ENCODE results near the gene AFDN.

DNA sequence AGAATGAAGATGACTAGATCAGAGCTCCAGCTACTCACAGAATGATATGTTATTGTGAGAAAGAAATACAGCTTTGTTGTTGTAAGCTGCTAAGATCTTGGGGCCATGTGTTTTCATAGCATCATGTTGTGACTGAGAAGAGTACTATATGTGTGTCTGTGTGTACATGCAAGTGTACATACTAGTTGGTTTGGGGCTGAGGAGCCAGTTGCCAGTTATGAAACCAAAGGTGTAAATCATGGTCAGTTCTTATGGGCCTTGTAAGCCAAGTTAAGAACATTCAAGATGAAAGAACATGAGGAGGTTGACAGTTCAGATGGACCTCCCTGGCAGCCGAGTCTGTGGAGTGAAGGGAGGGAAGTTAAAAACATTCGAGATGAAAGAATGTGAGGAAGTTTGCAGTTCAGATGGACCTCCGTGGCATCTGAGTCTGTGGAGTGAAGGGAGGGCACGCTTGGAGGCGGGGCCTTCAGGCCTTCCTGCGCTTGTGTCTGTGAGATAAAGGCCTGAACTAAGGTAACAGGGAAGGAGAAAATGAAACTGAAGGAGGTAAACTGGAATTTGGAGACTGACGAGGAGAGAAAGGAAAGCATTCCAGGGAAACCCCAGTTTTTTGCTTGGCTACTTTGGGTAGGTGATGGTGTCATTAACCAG lies 13.9 kb downstream of the AFDN start:
- no peak for TF ChIP-seq CTCF (conservative IDR thresholded peaks at IDR 0.05; ENCODE audit: low read depth in 2 of 2)
- TF ChIP-seq, protein P1, sequence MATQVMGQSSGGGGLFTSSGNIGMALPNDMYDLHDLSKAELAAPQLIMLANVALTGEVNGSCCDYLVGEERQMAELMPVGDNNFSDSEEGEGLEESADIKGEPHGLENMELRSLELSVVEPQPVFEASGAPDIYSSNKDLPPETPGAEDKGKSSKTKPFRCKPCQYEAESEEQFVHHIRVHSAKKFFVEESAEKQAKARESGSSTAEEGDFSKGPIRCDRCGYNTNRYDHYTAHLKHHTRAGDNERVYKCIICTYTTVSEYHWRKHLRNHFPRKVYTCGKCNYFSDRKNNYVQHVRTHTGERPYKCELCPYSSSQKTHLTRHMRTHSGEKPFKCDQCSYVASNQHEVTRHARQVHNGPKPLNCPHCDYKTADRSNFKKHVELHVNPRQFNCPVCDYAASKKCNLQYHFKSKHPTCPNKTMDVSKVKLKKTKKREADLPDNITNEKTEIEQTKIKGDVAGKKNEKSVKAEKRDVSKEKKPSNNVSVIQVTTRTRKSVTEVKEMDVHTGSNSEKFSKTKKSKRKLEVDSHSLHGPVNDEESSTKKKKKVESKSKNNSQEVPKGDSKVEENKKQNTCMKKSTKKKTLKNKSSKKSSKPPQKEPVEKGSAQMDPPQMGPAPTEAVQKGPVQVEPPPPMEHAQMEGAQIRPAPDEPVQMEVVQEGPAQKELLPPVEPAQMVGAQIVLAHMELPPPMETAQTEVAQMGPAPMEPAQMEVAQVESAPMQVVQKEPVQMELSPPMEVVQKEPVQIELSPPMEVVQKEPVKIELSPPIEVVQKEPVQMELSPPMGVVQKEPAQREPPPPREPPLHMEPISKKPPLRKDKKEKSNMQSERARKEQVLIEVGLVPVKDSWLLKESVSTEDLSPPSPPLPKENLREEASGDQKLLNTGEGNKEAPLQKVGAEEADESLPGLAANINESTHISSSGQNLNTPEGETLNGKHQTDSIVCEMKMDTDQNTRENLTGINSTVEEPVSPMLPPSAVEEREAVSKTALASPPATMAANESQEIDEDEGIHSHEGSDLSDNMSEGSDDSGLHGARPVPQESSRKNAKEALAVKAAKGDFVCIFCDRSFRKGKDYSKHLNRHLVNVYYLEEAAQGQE (IDR thresholded peaks at IDR 0.05; ENCODE audit: unreplicated experiment) = no peak
- TF ChIP-seq EZH2 (IDR thresholded peaks at IDR 0.05; ENCODE audit: low read depth, unreplicated experiment) = no peak
- TF ChIP-seq EZH2phosphoT487 (IDR thresholded peaks at IDR 0.05; ENCODE audit: unreplicated experiment) = no peak
- TF ChIP-seq ZNF114 (CRISPR knock-in tag; IDR thresholded peaks at IDR 0.05) = no peak
- TF ChIP-seq POLR2AphosphoS5 (IDR thresholded peaks at IDR 0.05; ENCODE audit: low read depth) = no peak
- no peak for TF ChIP-seq ZNF331 (CRISPR knock-in tag; IDR thresholded peaks at IDR 0.05; ENCODE audit: low read depth)
